ENCODE measurements around the gene RAB31.

RAB31 gene

GRCh38 chr18:9871244-9871746 lies 163.2 kb downstream of the RAB31 start:
- no peak for TF ChIP-seq JUND (IDR thresholded peaks at IDR 0.05; ENCODE audit: low read depth)
- DNase-seq (ENCODE audit: low read depth in 1 of 2, low spot score in 1 of 2), result no peak
- in situ Hi-C loops (cut with HindIII; ENCODE audit: low pct_unique_long_range_greater_than_20kb, low sequenced_read_pairs), result no loop called here

- in situ Hi-C loops (cut with HindIII; ENCODE audit: low pct_unique_long_range_greater_than_20kb, low sequenced_read_pairs), result no loop called here
- DNase-seq (ENCODE audit: low read depth in 1 of 2, low spot score in 1 of 2), result no peak
- no peak for TF ChIP-seq JUND (IDR thresholded peaks at IDR 0.05; ENCODE audit: low read depth)
Observed at GRCh38 chr18:9872823-9873222, 164.7 kb downstream of the RAB31 start.

- no peak for DNase-seq (ENCODE audit: low read depth in 1 of 2, low spot score in 1 of 2)
- in situ Hi-C loops (cut with HindIII; ENCODE audit: low pct_unique_long_range_greater_than_20kb, low sequenced_read_pairs), result no loop called here
- no peak for TF ChIP-seq JUND (IDR thresholded peaks at IDR 0.05; ENCODE audit: low read depth)
Observed at GRCh38 chr18:9874728-9875127, 166.6 kb downstream of the RAB31 start.

GRCh38 chr18:9876212-9876866 lies 168.2 kb downstream of the RAB31 start:
- in situ Hi-C loops (cut with HindIII; ENCODE audit: low pct_unique_long_range_greater_than_20kb, low sequenced_read_pairs), result no loop called here
- TF ChIP-seq JUND (IDR thresholded peaks at IDR 0.05; ENCODE audit: low read depth), result no peak
- DNase-seq (ENCODE audit: low read depth in 1 of 2, low spot score in 1 of 2), result no peak

- no peak for DNase-seq (ENCODE audit: low read depth in 1 of 2, low spot score in 1 of 2)
- TF ChIP-seq JUND (IDR thresholded peaks at IDR 0.05; ENCODE audit: low read depth), result no peak
- in situ Hi-C loops (cut with HindIII; ENCODE audit: low pct_unique_long_range_greater_than_20kb, low sequenced_read_pairs), result no loop called here
Observed at GRCh38 chr18:9876867-9877654, 169.0 kb downstream of the RAB31 start.

- no peak for TF ChIP-seq JUND (IDR thresholded peaks at IDR 0.05; ENCODE audit: low read depth)
- no peak for DNase-seq (ENCODE audit: low read depth in 1 of 2, low spot score in 1 of 2)
- in situ Hi-C loops (cut with HindIII; ENCODE audit: low pct_unique_long_range_greater_than_20kb, low sequenced_read_pairs), result no loop called here
Observed at GRCh38 chr18:9877655-9878014, 169.5 kb downstream of the RAB31 start.

GRCh38 chr18:9878095-9878494 lies 170.0 kb downstream of the RAB31 start:
- no peak for DNase-seq (ENCODE audit: low read depth in 1 of 2, low spot score in 1 of 2)
- TF ChIP-seq JUND (IDR thresholded peaks at IDR 0.05; ENCODE audit: low read depth), result no peak
- in situ Hi-C loops (cut with HindIII; ENCODE audit: low pct_unique_long_range_greater_than_20kb, low sequenced_read_pairs), result no loop called here

GRCh38 chr18:9878783-9879242 lies 170.7 kb downstream of the RAB31 start:
- no peak for TF ChIP-seq JUND (IDR thresholded peaks at IDR 0.05; ENCODE audit: low read depth)
- in situ Hi-C loops (cut with HindIII; ENCODE audit: low pct_unique_long_range_greater_than_20kb, low sequenced_read_pairs), result no loop called here
- DNase-seq (ENCODE audit: low read depth in 1 of 2, low spot score in 1 of 2), result no peak

- in situ Hi-C loops (cut with HindIII; ENCODE audit: low pct_unique_long_range_greater_than_20kb, low sequenced_read_pairs), result no loop called here
- no peak for DNase-seq (ENCODE audit: low read depth in 1 of 2, low spot score in 1 of 2)
- no peak for TF ChIP-seq JUND (IDR thresholded peaks at IDR 0.05; ENCODE audit: low read depth)
Observed at GRCh38 chr18:9884090-9884489, 176.0 kb downstream of the RAB31 start.

- no peak for DNase-seq (ENCODE audit: low read depth in 1 of 2, low spot score in 1 of 2)
- in situ Hi-C loops (cut with HindIII; ENCODE audit: low pct_unique_long_range_greater_than_20kb, low sequenced_read_pairs), result no loop called here
- no peak for TF ChIP-seq JUND (IDR thresholded peaks at IDR 0.05; ENCODE audit: low read depth)
Observed at GRCh38 chr18:9884532-9885140, 176.5 kb downstream of the RAB31 start.

- TF ChIP-seq JUND (IDR thresholded peaks at IDR 0.05; ENCODE audit: low read depth), result no peak
- no peak for DNase-seq (ENCODE audit: low read depth in 1 of 2, low spot score in 1 of 2)
- in situ Hi-C loops (cut with HindIII; ENCODE audit: low pct_unique_long_range_greater_than_20kb, low sequenced_read_pairs), result no loop called here
Observed at GRCh38 chr18:9885170-9886004, 177.3 kb downstream of the RAB31 start, which contains the start of gene TXNDC2. TSS of gene TXNDC2 (plus strand) at chr18:9885973. CDS start at chr18:9886681, 708 bp downstream.

- no peak for DNase-seq (ENCODE audit: low read depth in 1 of 2, low spot score in 1 of 2)
- in situ Hi-C loops (cut with HindIII; ENCODE audit: low pct_unique_long_range_greater_than_20kb, low sequenced_read_pairs), result no loop called here
- no peak for TF ChIP-seq JUND (IDR thresholded peaks at IDR 0.05; ENCODE audit: low read depth)
Observed at GRCh38 chr18:9886005-9886348, 177.9 kb downstream of the RAB31 start.
